BJ (cell line): ENCODE measurements around the gene COL6A2. TPM values are rescaled to one million over a fixed set of nuclear protein-coding genes. Genes with fewer than 3 reads are reported as not detected.

Experiments used
- CTCF ChIA-PET: fragments of 350-600 bp; formaldehyde crosslinking; extraction: SDS; loops from one replicate; lab custom pipeline; 2021; ENCODE audit warnings: antibody characterized with exemption, inconsistent platforms; lab: Yijun Ruan, JAX
- POLR2A ChIA-PET: fragments of 300-600 bp; sonication (Branson Sonifier 250); formaldehyde crosslinking; extraction: SDS; loops from one replicate; lab custom pipeline; 2021; ENCODE audit warnings: antibody characterized with exemption; lab: Charles Lee
- DNase-seq: peaks from one replicate; pipeline ENCODE4 v3.0.0-alpha.2; 2011; ENCODE audit warnings: low read depth
- H3K27me3 ChIP-seq: 2 replicates; pipeline ENCODE4 v1.6.0; 2011; ENCODE audit warnings: low read length; ENCODE audit not compliant: control insufficient read depth, insufficient read depth
- H3K36me3 ChIP-seq: 2 replicates; pipeline ENCODE4 v1.5.1; 2011; ENCODE audit warnings: low read length; ENCODE audit not compliant: control insufficient read depth, insufficient read depth
- H3K4me3 ChIP-seq: 2 replicates; pipeline ENCODE4 v1.5.1; 2011; ENCODE audit warnings: low read depth, mild to moderate bottlenecking, control low read depth, low read length
- polyA minus RNA-seq: library from RNA; depleted of rRNA, polyadenylated mRNA; stranded (reverse); fragments of >200 nt; gene quantifications from 2 replicates; pipeline ENCODE4 v1.2.3, GENCODE V29; 2011; rRNA and poly(A)+ RNA removed
- polyA plus RNA-seq: library from polyadenylated mRNA; depleted of rRNA; stranded (reverse); fragments of >200 nt; gene quantifications from 2 replicates; pipeline ENCODE4 v1.2.3, GENCODE V29; 2011; rRNA removed
- TF ChIP-seq, protein P1 (sequence below): IDR thresholded peaks from 2 replicates; pipeline ENCODE4 v1.5.1; 2011; ENCODE audit warnings: low read depth, mild to moderate bottlenecking, control low read depth, inconsistent platforms, low read length, moderate library complexity; ENCODE audit not compliant: insufficient read depth

Gene COL6A2
- polyA plus RNA-seq, result 412 and 665 TPM in 2 replicates
- 246 and 249 TPM in 2 replicates for polyA minus RNA-seq

DNA sequence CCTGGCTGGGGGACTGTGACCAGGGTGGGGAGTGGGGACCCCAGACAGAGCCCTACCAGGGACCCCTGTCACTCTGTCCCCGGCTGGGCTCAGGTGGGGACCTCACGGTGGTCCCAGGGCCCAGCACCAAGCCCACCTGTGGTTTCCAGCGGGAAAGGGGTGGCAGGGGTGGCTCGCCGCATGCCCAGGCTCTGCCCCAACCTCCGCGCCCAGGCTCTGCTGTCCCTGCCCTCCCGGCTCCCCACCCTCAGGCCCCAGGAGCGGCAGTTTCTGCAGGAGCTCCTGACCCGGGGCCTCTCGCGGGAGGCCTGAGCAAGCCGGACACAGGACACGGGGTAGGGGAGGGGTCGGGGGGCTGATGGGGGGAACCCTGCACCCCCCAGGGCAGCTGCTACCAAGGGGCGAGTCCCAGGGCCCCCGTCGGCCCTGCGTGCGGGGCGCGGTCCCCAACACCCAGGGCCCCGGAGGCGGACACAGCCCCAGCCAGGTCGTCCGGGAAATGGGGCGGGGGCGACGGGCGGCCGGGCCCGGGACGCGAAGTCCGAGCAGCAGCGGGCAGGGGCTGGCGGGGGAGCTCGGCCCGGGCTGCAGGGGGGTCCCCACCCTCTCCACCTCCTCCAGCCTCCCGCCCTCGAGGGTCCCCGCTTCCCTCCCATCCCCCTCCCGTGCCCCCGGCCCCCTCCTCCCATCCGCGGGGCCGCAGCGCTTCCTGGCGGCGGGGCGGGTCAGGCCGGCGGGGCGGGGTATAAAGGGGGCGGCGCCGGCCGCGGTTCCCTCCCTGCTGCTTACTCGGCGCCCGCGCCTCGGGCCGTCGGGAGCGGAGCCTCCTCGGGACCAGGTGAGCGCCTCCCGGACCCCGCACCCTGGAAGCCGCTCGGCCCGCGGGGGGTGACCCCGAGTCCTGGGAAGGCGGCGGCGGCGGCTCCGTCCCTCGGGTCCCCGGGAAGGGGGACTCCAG, at the start of gene COL6A2:
Gene COL6A2, plus strand, starts transcription at position 777 of the 958 bp plus-strand sequence.
- no peak for DNase-seq
- Histone ChIP-seq H3K4me3 (peak within 1 kb of the TSS; percentile 88), H3K36me3 (no peaks in the 10 kb centered on the region), H3K27me3 (no peaks in the 10 kb centered on the region)
- POLR2A ChIA-PET, result interaction anchor here (0.6 kb wide), 1 partner anchor 123 kb away, joined by 3 read pairs; no protein-coding TSS in a partner anchor
- TF ChIP-seq, protein P1, sequence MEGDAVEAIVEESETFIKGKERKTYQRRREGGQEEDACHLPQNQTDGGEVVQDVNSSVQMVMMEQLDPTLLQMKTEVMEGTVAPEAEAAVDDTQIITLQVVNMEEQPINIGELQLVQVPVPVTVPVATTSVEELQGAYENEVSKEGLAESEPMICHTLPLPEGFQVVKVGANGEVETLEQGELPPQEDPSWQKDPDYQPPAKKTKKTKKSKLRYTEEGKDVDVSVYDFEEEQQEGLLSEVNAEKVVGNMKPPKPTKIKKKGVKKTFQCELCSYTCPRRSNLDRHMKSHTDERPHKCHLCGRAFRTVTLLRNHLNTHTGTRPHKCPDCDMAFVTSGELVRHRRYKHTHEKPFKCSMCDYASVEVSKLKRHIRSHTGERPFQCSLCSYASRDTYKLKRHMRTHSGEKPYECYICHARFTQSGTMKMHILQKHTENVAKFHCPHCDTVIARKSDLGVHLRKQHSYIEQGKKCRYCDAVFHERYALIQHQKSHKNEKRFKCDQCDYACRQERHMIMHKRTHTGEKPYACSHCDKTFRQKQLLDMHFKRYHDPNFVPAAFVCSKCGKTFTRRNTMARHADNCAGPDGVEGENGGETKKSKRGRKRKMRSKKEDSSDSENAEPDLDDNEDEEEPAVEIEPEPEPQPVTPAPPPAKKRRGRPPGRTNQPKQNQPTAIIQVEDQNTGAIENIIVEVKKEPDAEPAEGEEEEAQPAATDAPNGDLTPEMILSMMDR, result no peak
- CTCF ChIA-PET, result interaction anchor here (0.7 to 3.5 kb wide), 5 partner anchors 14 to 125 kb away, joined by 3 to 21 read pairs (median 6); no protein-coding TSS in a partner anchor

DNA sequence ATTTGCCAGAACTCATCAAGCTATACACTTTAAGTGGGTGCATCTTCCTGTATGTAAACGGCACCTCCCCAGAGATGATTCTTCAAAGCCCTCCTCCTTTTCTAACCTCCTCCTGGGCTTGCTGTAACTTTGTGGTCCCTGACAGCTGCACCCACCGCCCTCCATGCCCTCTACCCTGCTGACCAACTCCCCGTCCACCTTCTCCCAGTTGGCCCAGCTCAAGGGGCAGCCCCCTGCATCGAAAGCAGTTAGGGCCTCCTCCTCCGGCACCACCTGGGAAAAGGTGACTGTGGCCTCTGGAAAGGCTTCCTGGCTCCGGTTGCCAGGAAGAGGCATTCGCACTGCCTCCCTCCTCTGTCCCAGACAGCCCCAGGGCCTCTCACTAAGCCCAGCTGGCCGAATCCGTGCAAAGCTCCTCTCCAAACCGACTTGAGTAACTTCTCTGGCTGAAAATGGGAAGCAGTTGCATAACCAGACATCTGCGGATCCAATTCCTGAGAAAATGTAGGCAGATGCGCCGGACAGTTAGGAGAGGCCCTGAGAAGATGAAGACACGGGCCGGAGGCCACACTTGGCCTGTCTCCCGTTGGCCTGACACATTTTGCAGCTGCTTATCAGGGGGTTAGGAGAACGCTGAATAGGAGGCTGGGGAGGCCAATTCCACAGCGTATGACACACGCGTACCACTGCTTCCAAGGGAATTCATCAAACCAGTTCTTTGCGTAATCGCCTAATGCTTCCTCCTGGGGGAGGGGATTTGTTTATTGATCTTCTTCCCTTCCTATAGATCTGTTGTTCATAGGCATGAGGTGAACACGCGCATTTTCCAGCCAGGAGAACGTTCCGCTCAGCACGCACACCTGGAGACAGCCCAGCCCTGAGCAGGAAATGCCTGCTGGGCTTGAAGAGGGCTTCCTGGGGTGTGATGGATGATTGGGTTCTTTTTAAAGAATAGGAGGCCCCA, 48.7 kb upstream of the COL6A2 start:
- TF ChIP-seq, protein P1, result no peak
- peak; percentile 100 for DNase-seq
- Histone ChIP-seq H3K36me3 (no peaks in the 10 kb centered on the region), H3K4me3 (no peak overlapping the region), H3K27me3 (no peaks in the 10 kb centered on the region)
- ChIA-PET CTCF (interaction anchor here (0.7 to 1.4 kb wide), 3 partner anchors 9 to 78 kb away, joined by 3 to 6 read pairs (median 4); no protein-coding TSS in a partner anchor), POLR2A (interaction anchor here (0.6 kb wide), 1 partner anchor 23 kb away, joined by 4 read pairs; no protein-coding TSS in a partner anchor)

DNA sequence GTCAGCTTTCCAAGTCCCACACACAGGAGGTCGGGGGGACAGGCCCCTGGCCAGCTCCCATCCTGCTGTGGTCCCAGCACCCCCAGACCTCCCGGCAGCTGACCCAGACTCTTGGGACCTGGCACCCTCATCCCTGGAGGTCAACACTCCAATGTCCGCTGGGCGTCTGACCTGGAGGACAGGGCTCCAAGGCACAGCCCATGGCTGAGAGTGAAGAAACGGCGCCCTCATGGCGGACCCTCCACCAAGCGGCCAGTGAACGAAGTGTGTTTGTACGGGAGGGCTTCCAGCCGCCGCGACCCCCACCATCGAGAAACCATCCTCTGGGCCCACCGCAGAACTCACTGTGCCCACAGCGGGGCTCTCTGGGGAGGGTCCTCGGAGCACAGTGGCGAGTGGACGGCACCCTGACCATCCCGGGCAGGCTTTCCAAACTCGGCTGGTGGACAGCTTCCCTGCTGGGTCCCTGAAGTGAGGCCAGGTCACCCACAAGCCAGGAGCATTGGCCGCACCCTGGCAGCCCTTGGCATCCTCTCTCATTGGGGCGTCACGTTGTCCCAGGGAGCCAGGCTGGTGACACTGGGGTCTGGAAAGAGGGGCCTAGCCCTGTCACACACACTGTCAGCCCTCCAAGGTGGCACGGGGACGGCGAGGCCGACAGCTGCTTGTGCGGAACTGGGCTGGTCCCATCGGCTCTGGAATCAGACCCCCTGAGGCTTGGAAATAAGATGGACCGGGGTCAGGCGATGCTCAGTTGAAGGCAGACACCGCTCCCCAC, 47.8 kb upstream of the COL6A2 start:
- TF ChIP-seq, protein P1, result no peak
- no peak for DNase-seq
- POLR2A ChIA-PET, result no interaction called here
- CTCF ChIA-PET, result interaction anchor here (1.3 to 1.4 kb wide), 2 partner anchors 10 to 79 kb away, joined by 3 to 6 read pairs; no protein-coding TSS in a partner anchor
- Histone ChIP-seq H3K36me3 (no peaks in the 10 kb centered on the region), H3K4me3 (no peak overlapping the region), H3K27me3 (no peaks in the 10 kb centered on the region)

DNA sequence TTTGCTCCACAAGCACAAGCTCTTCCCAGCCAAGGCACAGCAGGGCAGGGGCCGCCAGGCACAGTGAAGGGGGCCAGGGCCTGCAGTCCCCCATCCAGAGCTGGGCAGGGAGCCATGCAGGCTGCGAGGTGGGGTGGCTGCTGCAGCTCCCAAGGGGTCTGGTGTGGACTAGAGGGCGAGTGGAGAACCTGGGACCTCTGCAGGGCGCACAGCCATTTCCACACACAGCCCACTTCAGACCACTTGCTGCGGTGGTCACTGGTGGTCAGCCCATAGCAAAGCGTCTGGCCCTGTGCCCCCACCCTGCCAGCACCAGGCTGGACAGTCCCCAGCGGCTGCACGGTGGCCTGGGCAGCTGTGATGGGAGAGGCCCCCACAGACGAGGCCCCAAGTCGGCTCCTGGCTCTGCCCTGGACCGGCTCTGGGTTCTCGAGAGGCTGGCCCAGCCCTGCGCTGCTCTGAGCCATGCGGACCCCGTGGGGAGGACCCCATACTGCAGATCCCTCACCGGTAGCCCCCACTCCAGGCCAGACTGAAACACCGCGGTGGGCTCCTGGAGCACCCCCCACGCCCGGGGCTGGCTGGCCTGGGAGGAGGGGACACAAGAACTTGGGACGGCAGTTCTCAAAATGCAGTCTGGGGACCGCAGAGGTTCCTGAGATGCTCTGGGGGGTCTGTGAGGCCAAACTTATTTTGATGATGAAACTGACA, 47.1 kb upstream of the COL6A2 start:
- H3K27me3 ChIP-seq, result no peaks in the 10 kb centered on the region
- TF ChIP-seq, protein P1, result no peak
- POLR2A ChIA-PET, result no interaction called here
- no peak overlapping the region for H3K4me3 ChIP-seq
- DNase-seq, result no peak
- CTCF ChIA-PET, result no interaction called here
- no peaks in the 10 kb centered on the region for H3K36me3 ChIP-seq
